ENCODE results near the gene PIGP.

GRCh38 chr21:37118187-37118826, 45.4 kb upstream of the PIGP start:
- TF ChIP-seq CTCF (IDR thresholded peaks at IDR 0.05) (no peak), POLR2AphosphoS5 (IDR thresholded peaks at IDR 0.05) (no peak), POLR2A (IDR thresholded peaks at IDR 0.05; ENCODE audit: low read depth) (no peak), EP300 (IDR thresholded peaks at IDR 0.05) (no peak)
